Activated CD8-positive, alpha-beta memory T cell treated with anti-CD3 and anti-CD28 coated beads for 4 hours (primary cell): ENCODE measurements around the gene TARS3.

Experiments
- DNase-seq, 2 donors: peaks; one replicate each; pipeline ENCODE4 v3.0.0-alpha.2; 2020; ENCODE audit warnings: low read depth in 2 of 2

Gene TARS3

GRCh38 chr15:101698314-101698713 is 26.0 kb downstream of the TARS3 start:
- no peak for DNase-seq

- DNase-seq = no peak
Measured at GRCh38 chr15:101697488-101697887, 26.8 kb downstream of the TARS3 start.

GRCh38 chr15:101696829-101697228 is 27.4 kb downstream of the TARS3 start:
- DNase-seq = no peak

- no peak for DNase-seq
Measured at GRCh38 chr15:101694261-101694660, 30.0 kb downstream of the TARS3 start.

- no peak for DNase-seq
Measured at GRCh38 chr15:101692801-101693598, 31.3 kb downstream of the TARS3 start.

- DNase-seq = no peak
Measured at GRCh38 chr15:101689901-101690300, 34.4 kb downstream of the TARS3 start.

GRCh38 chr15:101686718-101687117 is 37.6 kb downstream of the TARS3 start:
- no peak for DNase-seq

GRCh38 chr15:101684877-101685276 is 39.4 kb downstream of the TARS3 start:
- DNase-seq = no peak

- DNase-seq = no peak
Measured at GRCh38 chr15:101684384-101684783, 39.9 kb downstream of the TARS3 start.

GRCh38 chr15:101679806-101680205 is 44.5 kb downstream of the TARS3 start:
- no peak for DNase-seq

GRCh38 chr15:101676921-101677329 is 47.3 kb downstream of the TARS3 start:
- DNase-seq = no peak

GRCh38 chr15:101675796-101676582 is 48.3 kb downstream of the TARS3 start:
- DNase-seq = no peak

GRCh38 chr15:101675015-101675414 is 49.3 kb downstream of the TARS3 start:
- no peak for DNase-seq

GRCh38 chr15:101672298-101672697 is 52.0 kb downstream of the TARS3 start:
- DNase-seq = no peak

- no peak for DNase-seq
Measured at GRCh38 chr15:101669744-101670143, 54.5 kb downstream of the TARS3 start.

- no peak for DNase-seq
Measured at GRCh38 chr15:101667881-101668280, 56.4 kb downstream of the TARS3 start.

- no peak for DNase-seq
Measured at GRCh38 chr15:101664303-101664913, 59.9 kb downstream of the TARS3 start.

- DNase-seq = no peak
Measured at GRCh38 chr15:101662203-101662602, 62.1 kb downstream of the TARS3 start.

- DNase-seq = no peak
Measured at GRCh38 chr15:101660005-101660404, 64.3 kb downstream of the TARS3 start.

GRCh38 chr15:101657968-101658784 is 66.1 kb downstream of the TARS3 start:
- no peak for DNase-seq

- DNase-seq = no peak
Measured at GRCh38 chr15:101657171-101657570, 67.1 kb downstream of the TARS3 start.
